K562 (cell line): ENCODE data around the gene AZU1. TPM values are rescaled to one million over a fixed set of nuclear protein-coding genes. Genes with fewer than 3 reads are reported as not detected.
A peak's percentile ranks its signal among the peaks of the same experiment; 100 is the strongest.

ENCODE experiments used
- ATAC-seq: fragments of 200-7000 bp; cut with Tn5 transposase; 3 replicates; pipeline ENCODE4 v1.9.1; 2020; ENCODE audit warnings: moderate library complexity
- BruUV-seq: library from RNA; stranded (reverse); fragments of 400-500 nt; replicated peaks from 2 replicates; lab custom pipeline; 2021; lab: Mats Ljungman, UMichigan
- CTCF ChIA-PET: fragments of 300-600 bp; formaldehyde crosslinking; extraction: SDS; loops from one replicate; lab custom pipeline; 2021; ENCODE audit warnings: low intra/inter-chr PET ratio; lab: Yijun Ruan, JAX
- POLR2A ChIA-PET: fragments of 300-600, 350-650 bp; sonication (Branson Sonifier 250); formaldehyde crosslinking; extraction: SDS; loops from one replicate; lab custom pipeline; 2021; ENCODE audit warnings: antibody characterized with exemption, inconsistent platforms; lab: Yijun Ruan, JAX
- DNase-seq, 4 experiments: peaks; one replicate each; pipeline versions ENCODE4 v3.0.0 to v3.0.0-alpha.2; 2011 to 2018; ENCODE audit warnings: low spot score in 3 of 4, mixed read lengths in 3 of 4; ENCODE audit errors: extremely low read depth in 1 of 4
- FAIRE-seq: peaks from 2 replicates; lab custom pipeline; 2011; peaks lifted over from hg19 to GRCh38; lab: Jason Lieb, UNC
- H2AFZ ChIP-seq: 2 replicates; pipeline ENCODE4 v1.6.0; 2011; ENCODE audit warnings: low read depth, low read length, control low read depth, inconsistent platforms
- H3K27ac ChIP-seq: fragments of 200-600 bp; 3 replicates; pipeline ENCODE4 v1.8.0; 2011; ENCODE audit warnings: low read depth, mild to moderate bottlenecking, control low read depth, inconsistent platforms, low read length, moderate library complexity, mixed read lengths; ENCODE audit errors: extremely low read depth
- H3K27me3 ChIP-seq, 2 experiments: fragments of 300-600 bp in 1 of 2; 2 replicates in 1 of 2; 3 replicates in 1 of 2; pipeline versions ENCODE4 v1.6.0 to v1.8.0; 2011; ENCODE audit warnings: inconsistent platforms in 2 of 2, low read length in 2 of 2, mild to moderate bottlenecking in 1 of 2, mixed read lengths in 1 of 2, moderate library complexity in 1 of 2; ENCODE audit not compliant: control insufficient read depth in 2 of 2, insufficient read depth in 2 of 2
- H3K36me3 ChIP-seq: fragments of 300-600 bp; 3 replicates; pipeline ENCODE4 v1.8.0; 2011; ENCODE audit warnings: mild to moderate bottlenecking, low read length, inconsistent platforms; ENCODE audit not compliant: control insufficient read depth, insufficient read depth
- H3K4me1 ChIP-seq, 2 experiments: fragments of 200-600 bp in 1 of 2; replicated peaks in 1 of 2; 2 replicates in 1 of 2; 3 replicates in 1 of 2; pipeline versions ENCODE4 v1.5.1 to v1.8.0; 2011; ENCODE audit warnings: inconsistent platforms in 2 of 2, low read length in 2 of 2, mild to moderate bottlenecking in 1 of 2, mixed read lengths in 1 of 2, moderate library complexity in 1 of 2; ENCODE audit not compliant: control insufficient read depth in 2 of 2, insufficient read depth in 2 of 2
- H3K4me2 ChIP-seq: 2 replicates; pipeline ENCODE4 v1.6.1; 2011; ENCODE audit warnings: low read length, control low read depth, inconsistent platforms, mixed read lengths; ENCODE audit not compliant: insufficient read depth
- H3K4me3 ChIP-seq: fragments of 200-600 bp; sonication (generic), shearing (Covaris generic); 2 replicates; pipeline ENCODE4 v1.5.1; 2016; ENCODE audit warnings: control low read depth, inconsistent platforms
- H3K79me2 ChIP-seq: fragments of 200-600 bp; 3 replicates; pipeline ENCODE4 v1.8.0; 2011; ENCODE audit warnings: low read length, inconsistent platforms; ENCODE audit not compliant: control insufficient read depth, insufficient read depth
- H3K9ac ChIP-seq, 2 experiments: 2 replicates each; pipeline versions ENCODE4 v1.6.0 to v1.6.1; 2011; ENCODE audit warnings: low read depth in 2 of 2, low read length in 2 of 2, control low read depth in 1 of 2, inconsistent platforms in 1 of 2, mild to moderate bottlenecking in 1 of 2, mixed read lengths in 1 of 2; ENCODE audit not compliant: insufficient read depth in 1 of 2
- H3K9me1 ChIP-seq: one replicate; pipeline ENCODE4 v1.6.0; 2011; ENCODE audit warnings: inconsistent platforms, mild to moderate bottlenecking, low read length, moderate library complexity; ENCODE audit not compliant: control insufficient read depth, insufficient read depth
- H3K9me3 ChIP-seq: replicated peaks from 2 replicates; pipeline ENCODE4 v1.5.1; 2011; ENCODE audit warnings: low read depth, low read length, inconsistent platforms; ENCODE audit not compliant: control insufficient read depth, insufficient read depth
- H4K20me1 ChIP-seq: replicated peaks from 2 replicates; pipeline ENCODE4 v1.6.1; 2011; ENCODE audit warnings: low read length, inconsistent platforms, mixed read lengths; ENCODE audit not compliant: control insufficient read depth, insufficient read depth
- ELK1 ChIP-seq: sonication (generic); formaldehyde crosslinking; IDR thresholded peaks from 2 replicates; pipeline ENCODE4 v1.8.1; 2022; ENCODE audit warnings: missing genetic modification reagents
- GATAD2B ChIP-seq: fragments of 450-650 bp; IDR thresholded peaks from 2 replicates; pipeline ENCODE4 v1.6.1; 2017; ENCODE audit warnings: mild to moderate bottlenecking, borderline replicate concordance
- MLLT1 ChIP-seq, 2 experiments: fragments of 450-650 bp; IDR thresholded peaks; 2 replicates each; pipeline ENCODE4 v1.6.1; 2016
- MYNN ChIP-seq, 2 experiments: sonication (generic); formaldehyde crosslinking in 1 of 2; IDR thresholded peaks; 2 replicates each; pipeline versions ENCODE4 v1.5.0 to v1.6.1; 2016 to 2020; ENCODE audit warnings: antibody characterized with exemption in 1 of 2, missing genetic modification reagents in 1 of 2
- NFXL1 ChIP-seq: fragments of 450-650 bp; formaldehyde crosslinking; IDR thresholded peaks from 2 replicates; pipeline ENCODE4 v1.4.0; 2021; ENCODE audit warnings: mild to moderate bottlenecking
- POLR2G ChIP-seq: fragments of 200-400 bp; formaldehyde crosslinking; IDR thresholded peaks from 2 replicates; pipeline ENCODE4 v1.6.1; 2017; ENCODE audit warnings: low read depth, mild to moderate bottlenecking, antibody characterized with exemption, low read length, moderate library complexity
- PYGO2 ChIP-seq: fragments of 450-650 bp; IDR thresholded peaks from 2 replicates; pipeline ENCODE4 v1.6.1; 2016; ENCODE audit warnings: mild to moderate bottlenecking, missing genetic modification characterization, moderate library complexity, missing compliant biosample characterization
- SPI1 ChIP-seq: IDR thresholded peaks from 2 replicates; pipeline ENCODE4 v1.6.1; 2011; ENCODE audit warnings: low read depth, low read length, control low read depth, borderline replicate concordance
- SUPT5H ChIP-seq: fragments of 450-650 bp; IDR thresholded peaks from 2 replicates; pipeline ENCODE4 v1.6.1; 2016
- ZNF395 ChIP-seq: fragments of 200-800 bp; sonication (Bioruptor generic); IDR thresholded peaks from 2 replicates; pipeline ENCODE4 v1.6.1; 2017; ENCODE audit warnings: missing genetic modification characterization, missing compliant biosample characterization
- WGBS: fragments of 100-300 bp; shearing (Covaris generic); methylation state at CpG from one replicate; pipeline ENCODE4 v1.1.6; 2016; ENCODE audit warnings: low coverage, mixed read lengths; ENCODE audit not compliant: insufficient coverage; ENCODE audit errors: missing lambda C conversion rate; 5-methylcytosine and 5-hydroxymethylcytosine counted together
- in situ Hi-C: fragments of 300-500 bp; cut with MboI; formaldehyde crosslinking; loops from 4 replicates; pipeline ENCODE4 v1.15.0; 2018; ENCODE audit warnings: inconsistent platforms, mixed read lengths
- intact Hi-C: fragments of 100-400 bp; cut with micrococcal nuclease; formaldehyde crosslinking; loops from 2 replicates; pipeline ENCODE4 v1.14.2; 2022
- polyA plus RNA-seq, 8 experiments: library from polyadenylated mRNA; depleted of rRNA in 4 of 8; stranded (reverse) in 5 of 8; unstranded in 3 of 8; fragments of >200 nt; fragmentation: Nextera tagmentation in 2 of 8; fragmentation: Illumina TruSeq in 1 of 8; extraction: Ambion mirVana in 2 of 8; extraction: Trizol in 1 of 8; gene quantifications; 2 replicates each; pipeline versions ENCODE4 v1.2.1 to v1.2.3, GENCODE V29; 2011 to 2014; ENCODE audit warnings: inconsistent platforms in 1 of 8, missing spikeins in 1 of 8
- total RNA-seq, 7 experiments: library from RNA; depleted of rRNA in 6 of 7; stranded (reverse); fragments of >200 nt in 6 of 7; fragmentation: Illumina TruSeq in 2 of 7; extraction: Trizol in 2 of 7; gene quantifications; 2 replicates each; pipeline versions ENCODE4 v1.2.1 to v1.2.3, GENCODE V29; 2011 to 2021; ENCODE audit warnings: low replicate concordance in 1 of 7
- TF ChIP-seq, protein P1 (sequence below), 3 experiments: fragments of 200-800 bp in 1 of 3; fragments of 250-450 bp in 1 of 3; fragments of 450-650 bp in 1 of 3; sonication (Bioruptor Pico) in 1 of 3; sonication (Bioruptor generic) in 1 of 3; formaldehyde crosslinking in 1 of 3; IDR thresholded peaks; 2 replicates each; pipeline versions ENCODE4 v1.6.1 to v1.8.0; 2016 to 2022; ENCODE audit warnings: mild to moderate bottlenecking in 2 of 3, missing genetic modification characterization in 2 of 3, missing compliant biosample characterization in 1 of 3, moderate library complexity in 1 of 3

Gene AZU1
- total and polyA plus RNA-seq, 9 of the 15 experiments (the other 6 are each of a cell fraction or from before 2014, with no cell fraction given) = 0.29 to 1.9 (median 0.59) TPM; not detected in 3

DNA sequence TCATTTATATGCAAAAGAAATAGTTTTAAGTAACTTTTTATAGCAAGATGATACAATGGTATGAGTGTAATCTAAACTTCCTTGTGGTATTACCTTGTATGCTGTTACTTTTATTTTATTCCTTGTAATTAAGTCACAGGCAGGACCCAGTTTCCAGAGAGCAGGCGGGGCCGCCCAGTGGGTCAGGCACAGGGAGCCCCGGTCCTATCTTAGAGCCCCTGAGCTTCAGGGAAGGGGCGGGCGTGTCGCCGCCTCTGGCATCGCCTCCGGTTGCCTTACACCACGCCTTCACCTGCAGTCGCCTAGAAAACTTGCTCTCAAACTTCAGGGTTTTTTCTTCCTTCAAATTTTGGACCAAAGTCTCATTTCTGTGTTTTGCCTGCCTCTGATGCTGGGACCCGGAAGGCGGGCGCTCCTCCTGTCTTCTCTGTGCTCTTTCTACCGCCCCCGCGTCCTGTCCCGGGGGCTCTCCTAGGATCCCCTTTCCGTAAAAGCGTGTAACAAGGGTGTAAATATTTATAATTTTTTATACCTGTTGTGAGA, 16.1 kb upstream of the AZU1 start (continued):
- TF ChIP-seq GATAD2B (no peak), NFXL1 (CRISPR knock-in tag) (no peak)

DNA sequence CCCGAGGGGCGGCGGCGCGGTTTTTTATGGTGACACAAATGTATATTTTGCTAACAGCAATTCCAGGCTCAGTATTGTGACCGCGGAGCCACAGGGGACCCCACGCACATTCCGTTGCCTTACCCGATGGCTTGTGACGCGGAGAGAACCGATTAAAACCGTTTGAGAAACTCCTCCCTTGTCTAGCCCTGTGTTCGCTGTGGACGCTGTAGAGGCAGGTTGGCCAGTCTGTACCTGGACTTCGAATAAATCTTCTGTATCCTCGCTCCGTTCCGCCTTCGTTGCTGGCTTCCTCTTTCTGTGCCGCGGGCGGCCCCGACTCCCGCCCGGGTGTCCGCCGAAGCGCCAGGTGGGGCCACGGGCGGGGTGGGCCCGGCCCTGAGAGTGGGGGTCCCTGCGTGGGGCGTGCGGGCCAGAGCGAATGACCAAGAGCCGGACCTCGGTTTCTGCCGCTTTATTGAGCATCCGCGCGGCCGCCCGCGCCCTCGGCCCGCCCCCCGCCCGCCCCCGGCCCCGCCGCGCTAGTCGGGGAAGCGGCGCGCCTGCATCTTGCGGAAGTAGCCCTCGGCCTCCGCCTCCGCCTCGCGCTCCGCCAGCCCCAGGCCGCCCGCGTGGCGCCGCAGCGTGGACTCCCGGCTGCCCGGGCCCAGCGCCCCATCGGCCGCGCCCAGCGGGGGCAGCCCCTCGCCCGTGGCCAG, 15.4 kb upstream of the AZU1 start:
- 95% methylated on average over 31 of the region's 80 CpGs for WGBS
- ATAC-seq (peak; percentile 8), FAIRE-seq (no peak), DNase-seq (peak in 3 of 4 experiments; percentile 42 to 61 (median 59))
- peaks cover 3% of the 10 kb centered on the region for H3K9me3 ChIP-seq
- H4K20me1 ChIP-seq = no peaks in the 10 kb centered on the region
- intact Hi-C loops (no loop called here), in situ Hi-C loops (no loop called here)
- H3K9me1 ChIP-seq = no peaks in the 10 kb centered on the region
- peaks cover 0 to 36% of the 10 kb centered on the region in 2 experiments; a peak in 2 of 5 replicates for H3K4me1 ChIP-seq
- CTCF ChIA-PET = no interaction called here
- H2AFZ ChIP-seq = no peak overlapping the region
- H3K27me3 ChIP-seq = no peaks in the 10 kb centered on the region
- POLR2A ChIA-PET = interaction anchor here (1.2 to 3.0 kb wide), 3 partner anchors 10 to 13 kb away, joined by 8 to 20 read pairs (median 11); no protein-coding TSS in a partner anchor
- H3K4me3 ChIP-seq = no peak overlapping the region
- BruUV-seq = no TSS peak
- peaks cover 79% of the 10 kb centered on the region for H3K36me3 ChIP-seq
- no peak overlapping the region for H3K9ac ChIP-seq
- no peak overlapping the region for H3K4me2 ChIP-seq
- no peak overlapping the region for H3K27ac ChIP-seq
- peaks cover 19% of the 10 kb centered on the region for H3K79me2 ChIP-seq
- TF ChIP-seq MLLT1 (IDR thresholded peaks at IDR 0.05) = no peak
- TF ChIP-seq, protein P1, sequence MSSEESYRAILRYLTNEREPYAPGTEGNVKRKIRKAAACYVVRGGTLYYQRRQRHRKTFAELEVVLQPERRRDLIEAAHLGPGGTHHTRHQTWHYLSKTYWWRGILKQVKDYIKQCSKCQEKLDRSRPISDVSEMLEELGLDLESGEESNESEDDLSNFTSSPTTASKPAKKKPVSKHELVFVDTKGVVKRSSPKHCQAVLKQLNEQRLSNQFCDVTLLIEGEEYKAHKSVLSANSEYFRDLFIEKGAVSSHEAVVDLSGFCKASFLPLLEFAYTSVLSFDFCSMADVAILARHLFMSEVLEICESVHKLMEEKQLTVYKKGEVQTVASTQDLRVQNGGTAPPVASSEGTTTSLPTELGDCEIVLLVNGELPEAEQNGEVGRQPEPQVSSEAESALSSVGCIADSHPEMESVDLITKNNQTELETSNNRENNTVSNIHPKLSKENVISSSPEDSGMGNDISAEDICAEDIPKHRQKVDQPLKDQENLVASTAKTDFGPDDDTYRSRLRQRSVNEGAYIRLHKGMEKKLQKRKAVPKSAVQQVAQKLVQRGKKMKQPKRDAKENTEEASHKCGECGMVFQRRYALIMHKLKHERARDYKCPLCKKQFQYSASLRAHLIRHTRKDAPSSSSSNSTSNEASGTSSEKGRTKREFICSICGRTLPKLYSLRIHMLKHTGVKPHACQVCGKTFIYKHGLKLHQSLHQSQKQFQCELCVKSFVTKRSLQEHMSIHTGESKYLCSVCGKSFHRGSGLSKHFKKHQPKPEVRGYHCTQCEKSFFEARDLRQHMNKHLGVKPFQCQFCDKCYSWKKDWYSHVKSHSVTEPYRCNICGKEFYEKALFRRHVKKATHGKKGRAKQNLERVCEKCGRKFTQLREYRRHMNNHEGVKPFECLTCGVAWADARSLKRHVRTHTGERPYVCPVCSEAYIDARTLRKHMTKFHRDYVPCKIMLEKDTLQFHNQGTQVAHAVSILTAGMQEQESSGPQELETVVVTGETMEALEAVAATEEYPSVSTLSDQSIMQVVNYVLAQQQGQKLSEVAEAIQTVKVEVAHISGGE (CRISPR knock-in tag; IDR thresholded peaks at IDR 0.05) = no peak
- TF ChIP-seq MYNN (IDR thresholded peaks at IDR 0.05) = peak; percentile 16; the same call in 1 of the 2 replicates
- no peak for TF ChIP-seq MYNN (CRISPR knock-in tag; IDR thresholded peaks at IDR 0.05)
- TF ChIP-seq PYGO2 (tag) = no peak
- peak; percentile 58; the same call in 1 of the 2 replicates for TF ChIP-seq ZNF395 (CRISPR knock-in tag)
- no peak for TF ChIP-seq ELK1 (CRISPR knock-in tag)
- peak; percentile 63 for TF ChIP-seq SPI1
- TF ChIP-seq SUPT5H = peak; percentile 82
- peak; percentile 37 for TF ChIP-seq POLR2G
